Measurements from ENCODE around the gene FIZ1. TPM values are rescaled to one million over a fixed set of nuclear protein-coding genes. Genes with fewer than 3 reads are reported as not detected.

The FIZ1 gene
- total RNA-seq, 1 donor from 2014 or later: 11.7 TPM

GRCh38 chr19:55552620-55553019 lies 46.7 kb downstream of the FIZ1 start:
- intact Hi-C loops (cut with DNase I): no loop called here
- ATAC-seq: peak; percentile 34
- DNase-seq (ENCODE audit: low spot score): no peak

- intact Hi-C loops (cut with DNase I): no loop called here
- no peak for ATAC-seq
- no peak for DNase-seq (ENCODE audit: low spot score)
Measured at GRCh38 chr19:55552206-55552605, 47.1 kb downstream of the FIZ1 start.

- intact Hi-C loops (cut with DNase I): no loop called here
- DNase-seq (ENCODE audit: low spot score): no peak
- ATAC-seq: no peak
Measured at GRCh38 chr19:55550321-55550650, 49.0 kb downstream of the FIZ1 start.

- ATAC-seq (no peak), DNase-seq (ENCODE audit: low spot score) (no peak)
- intact Hi-C loops (cut with DNase I): no loop called here
Measured at GRCh38 chr19:55549500-55550320, 49.6 kb downstream of the FIZ1 start.

- intact Hi-C loops (cut with DNase I): no loop called here
- DNase-seq (ENCODE audit: low spot score): peak; percentile 79
- ATAC-seq: peak; percentile 81
Measured at GRCh38 chr19:55546822-55547614, 52.3 kb downstream of the FIZ1 start.

- DNase-seq (ENCODE audit: low spot score): no peak
- peak; percentile 19 for ATAC-seq
- intact Hi-C loops (cut with DNase I): no loop called here
Measured at GRCh38 chr19:55546011-55546410, 53.3 kb downstream of the FIZ1 start.

- DNase-seq (ENCODE audit: low spot score): no peak
- no peak for ATAC-seq
- intact Hi-C loops (cut with DNase I): no loop called here
Measured at GRCh38 chr19:55545443-55545842, 53.9 kb downstream of the FIZ1 start, which contains the start of gene SBK3. SBK3 (minus strand) TSS chr19:55545543; CDS start chr19:55545543, 0 bp downstream.

- no peak for ATAC-seq
- no peak for DNase-seq (ENCODE audit: low spot score)
- intact Hi-C loops (cut with DNase I): no loop called here
Measured at GRCh38 chr19:55544776-55545439, 54.4 kb downstream of the FIZ1 start.

GRCh38 chr19:55544014-55544413 lies 55.3 kb downstream of the FIZ1 start:
- DNase-seq (ENCODE audit: low spot score) (no peak), ATAC-seq (no peak)
- intact Hi-C loops (cut with DNase I): no loop called here

- intact Hi-C loops (cut with DNase I): no loop called here
- DNase-seq (ENCODE audit: low spot score) (no peak), ATAC-seq (no peak)
Measured at GRCh38 chr19:55543567-55543966, 55.8 kb downstream of the FIZ1 start.

- no peak for ATAC-seq
- DNase-seq (ENCODE audit: low spot score): no peak
- intact Hi-C loops (cut with DNase I): no loop called here
Measured at GRCh38 chr19:55542292-55542855, 56.9 kb downstream of the FIZ1 start.

Other genes with a start within 250 kb of the FIZ1 start
- 0.31 TPM for gene COX6B2, start 244.8 kb downstream of the FIZ1 start, total RNA-seq
- not detected for gene GARIN5B, start 236.3 kb downstream of the FIZ1 start, total RNA-seq
- gene IL11, start 229.1 kb downstream of the FIZ1 start, total RNA-seq: 0.45 TPM
- gene TMEM190, start 222.7 kb downstream of the FIZ1 start, total RNA-seq: not detected
- 2.9 TPM for gene TMEM238, start 215.2 kb downstream of the FIZ1 start, total RNA-seq
- gene RPL28, start 213.6 kb downstream of the FIZ1 start, total RNA-seq: 902 TPM
- gene UBE2S, start 191.7 kb downstream of the FIZ1 start, total RNA-seq: 17.1 TPM
- gene SHISA7, start 156.2 kb downstream of the FIZ1 start, total RNA-seq: 9.0 TPM
- gene ISOC2, start 137.9 kb downstream of the FIZ1 start, total RNA-seq: 35.7 TPM
- gene C19orf85, start 134.8 kb downstream of the FIZ1 start, total RNA-seq: not detected
- gene ZNF628, start 122.9 kb downstream of the FIZ1 start, total RNA-seq: 9.0 TPM
- gene NAT14, start 114.3 kb downstream of the FIZ1 start, total RNA-seq: 11.5 TPM
- gene SSC5D, start 111.1 kb downstream of the FIZ1 start, total RNA-seq: 13.5 TPM
- not detected for gene SBK2, start 62.4 kb downstream of the FIZ1 start, total RNA-seq
- 0.53 TPM for gene SBK3, start 54.0 kb downstream of the FIZ1 start, total RNA-seq
- 14.3 TPM for gene ZNF579, start 18.7 kb downstream of the FIZ1 start, total RNA-seq
- 18.9 TPM for gene ZNF524, start 771 bp upstream of the FIZ1 start, total RNA-seq
- 15.9 TPM for gene ZNF865, start 6.1 kb upstream of the FIZ1 start, total RNA-seq
- gene ZNF784, start 25.0 kb upstream of the FIZ1 start, total RNA-seq: 4.0 TPM
- gene ZNF580, start 41.5 kb upstream of the FIZ1 start, total RNA-seq: 42.2 TPM
- 17.2 TPM for gene ZNF581, start 44.1 kb upstream of the FIZ1 start, total RNA-seq
- gene CCDC106, start 48.7 kb upstream of the FIZ1 start, total RNA-seq: 14.0 TPM
- 127 TPM for gene U2AF2, start 55.5 kb upstream of the FIZ1 start, total RNA-seq
- 87.6 TPM for gene EPN1, start 75.7 kb upstream of the FIZ1 start, total RNA-seq
- gene NLRP9, start 138.9 kb upstream of the FIZ1 start, total RNA-seq: not detected
- gene RFPL4A, start 159.6 kb upstream of the FIZ1 start, total RNA-seq: not detected
- gene RFPL4AL1, start 169.6 kb upstream of the FIZ1 start, total RNA-seq: not detected
- gene NLRP11, start 232.5 kb upstream of the FIZ1 start, total RNA-seq: not detected
- gene NLRP4, start 237.0 kb upstream of the FIZ1 start, total RNA-seq: not detected

Measured in sciatic nerve (tissue), 2 donors.